Measurements from ENCODE around the gene TNRC6B.

The TNRC6B gene

DNA sequence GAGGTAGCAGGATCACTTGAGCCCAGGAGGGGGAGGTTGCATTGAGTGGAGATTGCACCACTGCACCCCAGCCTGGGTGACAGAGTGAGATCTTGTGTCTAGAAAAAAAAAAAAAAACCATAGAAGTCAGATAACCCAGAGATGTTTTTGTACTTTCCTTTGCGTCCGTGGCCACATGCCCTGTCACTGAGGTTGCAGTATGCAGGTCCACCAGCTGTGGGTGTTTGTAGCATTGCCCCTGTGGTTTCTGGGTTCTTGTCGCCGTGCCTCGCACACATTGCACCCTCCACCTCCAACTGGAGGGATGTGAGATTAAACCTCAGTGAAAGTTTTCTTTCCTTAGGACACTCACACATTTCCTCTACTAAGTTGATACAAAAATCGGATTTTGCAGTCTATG is 70.3 kb downstream of the TNRC6B start:
- Histone ChIP-seq H3K9ac (ENCODE audit: low read length) (no peak overlapping the region), H3K27ac (ENCODE audit: low read depth, low read length, poor library complexity, severe bottlenecking) (no peak overlapping the region), H3F3A (ENCODE audit: insufficient read depth, low read length) (no peaks in the 10 kb centered on the region), H2AFZ (ENCODE audit: low read length) (no peak overlapping the region), H3K79me2 (ENCODE audit: insufficient read depth, low read length) (peaks cover 52% of the 10 kb centered on the region), H3K36me3 (ENCODE audit: insufficient read depth, low read length) (peaks cover 74% of the 10 kb centered on the region), H3K4me1 (ENCODE audit: insufficient read depth, low read length, severe bottlenecking) (no peaks in the 10 kb centered on the region), H3K4me2 (ENCODE audit: low read length) (no peak overlapping the region), H3K4me3 (ENCODE audit: low read depth, low read length, poor library complexity, severe bottlenecking) (no peak overlapping the region), H3K9me3 (ENCODE audit: low read length) (no peaks in the 10 kb centered on the region), H4K20me1 (ENCODE audit: insufficient read depth, low read length) (no peaks in the 10 kb centered on the region), H3K9me2 (ENCODE audit: low read depth, low read length) (no peaks in the 10 kb centered on the region), H3K27me3 (ENCODE audit: insufficient read depth, low read length) (no peaks in the 10 kb centered on the region)
- TF ChIP-seq EZH2 (IDR thresholded peaks at IDR 0.05; ENCODE audit: borderline replicate concordance, low read length) (no peak), CTCF (IDR thresholded peaks at IDR 0.05; ENCODE audit: low read length) (no peak)

DNA sequence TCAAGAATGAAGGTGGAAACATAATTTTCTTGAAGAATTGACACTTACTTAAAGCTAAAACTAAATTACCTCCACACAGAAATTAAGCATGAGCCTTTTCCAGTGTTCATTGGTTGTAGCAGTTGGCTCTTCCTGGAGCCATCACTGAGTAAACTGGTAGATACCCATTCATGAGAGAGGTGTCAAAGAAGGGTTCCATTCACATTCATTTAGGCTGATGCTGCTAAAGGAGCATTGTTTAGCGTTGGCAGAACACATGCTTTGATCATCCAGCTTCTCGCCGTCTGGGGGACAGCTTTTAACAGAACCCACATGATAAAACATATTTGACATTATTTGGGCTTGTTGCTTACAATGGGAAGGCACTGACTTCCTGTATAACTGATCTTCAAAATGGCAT is 71.6 kb downstream of the TNRC6B start:
- Histone ChIP-seq H3K27ac (ENCODE audit: low read depth, low read length, poor library complexity, severe bottlenecking) (no peak overlapping the region), H3F3A (ENCODE audit: insufficient read depth, low read length) (no peaks in the 10 kb centered on the region), H3K36me3 (ENCODE audit: insufficient read depth, low read length) (peaks cover 82% of the 10 kb centered on the region), H3K4me3 (ENCODE audit: low read depth, low read length, poor library complexity, severe bottlenecking) (no peak overlapping the region), H3K9ac (ENCODE audit: low read length) (no peak overlapping the region), H3K27me3 (ENCODE audit: insufficient read depth, low read length) (no peaks in the 10 kb centered on the region), H3K9me3 (ENCODE audit: low read length) (no peaks in the 10 kb centered on the region), H2AFZ (ENCODE audit: low read length) (no peak overlapping the region), H4K20me1 (ENCODE audit: insufficient read depth, low read length) (no peaks in the 10 kb centered on the region), H3K4me2 (ENCODE audit: low read length) (no peak overlapping the region), H3K9me2 (ENCODE audit: low read depth, low read length) (no peaks in the 10 kb centered on the region), H3K4me1 (ENCODE audit: insufficient read depth, low read length, severe bottlenecking) (no peaks in the 10 kb centered on the region), H3K79me2 (ENCODE audit: insufficient read depth, low read length) (peaks cover 43% of the 10 kb centered on the region)
- no peak for TF ChIP-seq EZH2 (IDR thresholded peaks at IDR 0.05; ENCODE audit: borderline replicate concordance, low read length)
- TF ChIP-seq CTCF (IDR thresholded peaks at IDR 0.05; ENCODE audit: low read length): no peak

DNA sequence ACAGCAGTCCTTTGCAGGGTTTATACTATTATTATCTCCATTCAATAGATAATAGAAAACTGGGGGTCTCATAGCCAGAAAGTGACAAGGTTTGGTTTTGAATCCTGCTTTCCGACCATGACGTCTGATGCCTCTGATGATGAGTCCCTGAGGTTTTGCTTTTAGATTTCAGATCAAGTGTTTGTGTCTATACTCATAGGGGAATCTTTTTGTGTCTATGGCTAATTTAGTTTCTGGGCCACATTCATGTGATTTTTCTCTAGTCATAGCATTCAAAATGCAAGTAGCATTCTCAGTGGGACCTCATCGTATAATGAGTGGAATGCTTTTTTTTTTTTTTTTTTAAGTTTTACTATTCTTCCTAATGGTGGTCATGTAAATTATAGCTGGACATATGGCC is 72.9 kb downstream of the TNRC6B start:
- Histone ChIP-seq H3K9me3 (ENCODE audit: low read length) (no peaks in the 10 kb centered on the region), H3K4me1 (ENCODE audit: insufficient read depth, low read length, severe bottlenecking) (no peaks in the 10 kb centered on the region), H3K4me3 (ENCODE audit: low read depth, low read length, poor library complexity, severe bottlenecking) (no peak overlapping the region), H2AFZ (ENCODE audit: low read length) (no peak overlapping the region), H3K36me3 (ENCODE audit: insufficient read depth, low read length) (peaks cover 88% of the 10 kb centered on the region), H3K9ac (ENCODE audit: low read length) (no peak overlapping the region), H3K79me2 (ENCODE audit: insufficient read depth, low read length) (peaks cover 34% of the 10 kb centered on the region), H4K20me1 (ENCODE audit: insufficient read depth, low read length) (no peaks in the 10 kb centered on the region), H3K27me3 (ENCODE audit: insufficient read depth, low read length) (no peaks in the 10 kb centered on the region), H3F3A (ENCODE audit: insufficient read depth, low read length) (no peaks in the 10 kb centered on the region), H3K4me2 (ENCODE audit: low read length) (no peak overlapping the region), H3K27ac (ENCODE audit: low read depth, low read length, poor library complexity, severe bottlenecking) (no peak overlapping the region), H3K9me2 (ENCODE audit: low read depth, low read length) (no peaks in the 10 kb centered on the region)
- TF ChIP-seq CTCF (IDR thresholded peaks at IDR 0.05; ENCODE audit: low read length): no peak
- no peak for TF ChIP-seq EZH2 (IDR thresholded peaks at IDR 0.05; ENCODE audit: borderline replicate concordance, low read length)

All from OCI-LY1 (cell line).